Ishikawa (cell line): ENCODE data around the gene DNAH3.

ENCODE experiments used
- CEBPB ChIP-seq: IDR thresholded peaks from 2 replicates; pipeline ENCODE4 v1.6.1; 2012
- CREB1 ChIP-seq: IDR thresholded peaks from 2 replicates; pipeline ENCODE4 v1.6.1; 2012; ENCODE audit warnings: low read depth
- EGR1 ChIP-seq: IDR thresholded peaks from 2 replicates; pipeline ENCODE4 v1.6.1; 2012
- EP300 ChIP-seq: IDR thresholded peaks from 2 replicates; pipeline ENCODE4 v1.6.1; 2012; ENCODE audit warnings: borderline replicate concordance
- NFIC ChIP-seq: IDR thresholded peaks from 2 replicates; pipeline ENCODE4 v1.6.1; 2012
- RAD21 ChIP-seq: IDR thresholded peaks from 2 replicates; pipeline ENCODE4 v1.6.1; 2012; ENCODE audit warnings: low read depth
- TAF1 ChIP-seq: IDR thresholded peaks from 2 replicates; pipeline ENCODE4 v1.6.1; 2012; ENCODE audit warnings: low read depth, mild to moderate bottlenecking
- TCF12 ChIP-seq: IDR thresholded peaks from 2 replicates; pipeline ENCODE4 v1.6.1; 2012; ENCODE audit warnings: low read depth
- TEAD4 ChIP-seq: IDR thresholded peaks from 2 replicates; pipeline ENCODE4 v1.6.1; 2012
- YY1 ChIP-seq: IDR thresholded peaks from 2 replicates; pipeline ENCODE4 v1.6.1; 2012; ENCODE audit warnings: low read depth
- ZBTB7A ChIP-seq: IDR thresholded peaks from 2 replicates; pipeline ENCODE4 v1.6.1; 2012; ENCODE audit warnings: low read depth
- TF ChIP-seq, protein P1 (sequence below): IDR thresholded peaks from 2 replicates; pipeline ENCODE4 v1.6.1; 2012; ENCODE audit warnings: low read depth, mild to moderate bottlenecking
- TF ChIP-seq, protein P2 (sequence below): IDR thresholded peaks from 2 replicates; pipeline ENCODE4 v1.6.1; 2012
- TF ChIP-seq, protein P3 (sequence below): IDR thresholded peaks from 2 replicates; pipeline ENCODE4 v1.6.1; 2012

DNA sequence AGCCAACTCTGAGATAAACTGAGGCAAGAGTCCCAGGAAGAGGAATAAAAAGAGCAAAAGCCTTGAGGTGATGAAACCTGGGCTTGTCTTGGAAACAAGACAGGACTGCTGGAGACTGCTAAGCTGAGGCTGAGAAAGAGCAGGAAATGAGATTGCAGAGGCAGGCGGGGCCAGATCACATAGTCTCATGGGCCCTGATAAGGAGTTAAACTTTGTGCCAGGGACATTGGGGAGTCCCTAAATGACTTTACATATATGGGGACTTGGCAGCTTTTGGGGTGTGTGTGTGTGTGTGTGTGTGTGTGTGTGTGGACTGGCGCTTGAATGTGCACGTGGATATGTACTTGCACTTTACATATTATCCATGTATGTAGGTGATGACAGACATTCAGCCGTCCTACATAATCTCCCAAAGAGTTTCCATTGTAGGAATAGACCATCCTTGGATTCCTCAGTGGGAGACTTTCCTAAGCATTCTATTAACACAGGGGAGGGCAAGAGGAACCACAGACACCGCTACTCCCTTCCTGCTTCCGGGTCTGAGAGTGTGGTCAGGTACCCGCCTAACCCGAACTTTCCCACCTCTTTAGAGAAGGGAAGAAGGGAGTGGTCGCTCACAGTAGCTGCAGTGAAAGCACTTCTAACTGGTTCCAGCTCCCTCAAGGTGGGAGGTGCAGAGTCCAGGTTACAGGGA, 127.0 kb downstream of the DNAH3 start:
- TF ChIP-seq RAD21 (no peak), TEAD4 (no peak), TAF1 (no peak), YY1 (no peak), NFIC (no peak), CREB1 (no peak), ZBTB7A (no peak), TCF12 (no peak), EGR1 (no peak), EP300 (no peak), CEBPB (no peak)
- TF ChIP-seq, protein P1, sequence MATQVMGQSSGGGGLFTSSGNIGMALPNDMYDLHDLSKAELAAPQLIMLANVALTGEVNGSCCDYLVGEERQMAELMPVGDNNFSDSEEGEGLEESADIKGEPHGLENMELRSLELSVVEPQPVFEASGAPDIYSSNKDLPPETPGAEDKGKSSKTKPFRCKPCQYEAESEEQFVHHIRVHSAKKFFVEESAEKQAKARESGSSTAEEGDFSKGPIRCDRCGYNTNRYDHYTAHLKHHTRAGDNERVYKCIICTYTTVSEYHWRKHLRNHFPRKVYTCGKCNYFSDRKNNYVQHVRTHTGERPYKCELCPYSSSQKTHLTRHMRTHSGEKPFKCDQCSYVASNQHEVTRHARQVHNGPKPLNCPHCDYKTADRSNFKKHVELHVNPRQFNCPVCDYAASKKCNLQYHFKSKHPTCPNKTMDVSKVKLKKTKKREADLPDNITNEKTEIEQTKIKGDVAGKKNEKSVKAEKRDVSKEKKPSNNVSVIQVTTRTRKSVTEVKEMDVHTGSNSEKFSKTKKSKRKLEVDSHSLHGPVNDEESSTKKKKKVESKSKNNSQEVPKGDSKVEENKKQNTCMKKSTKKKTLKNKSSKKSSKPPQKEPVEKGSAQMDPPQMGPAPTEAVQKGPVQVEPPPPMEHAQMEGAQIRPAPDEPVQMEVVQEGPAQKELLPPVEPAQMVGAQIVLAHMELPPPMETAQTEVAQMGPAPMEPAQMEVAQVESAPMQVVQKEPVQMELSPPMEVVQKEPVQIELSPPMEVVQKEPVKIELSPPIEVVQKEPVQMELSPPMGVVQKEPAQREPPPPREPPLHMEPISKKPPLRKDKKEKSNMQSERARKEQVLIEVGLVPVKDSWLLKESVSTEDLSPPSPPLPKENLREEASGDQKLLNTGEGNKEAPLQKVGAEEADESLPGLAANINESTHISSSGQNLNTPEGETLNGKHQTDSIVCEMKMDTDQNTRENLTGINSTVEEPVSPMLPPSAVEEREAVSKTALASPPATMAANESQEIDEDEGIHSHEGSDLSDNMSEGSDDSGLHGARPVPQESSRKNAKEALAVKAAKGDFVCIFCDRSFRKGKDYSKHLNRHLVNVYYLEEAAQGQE: no peak
- TF ChIP-seq, protein P2, sequence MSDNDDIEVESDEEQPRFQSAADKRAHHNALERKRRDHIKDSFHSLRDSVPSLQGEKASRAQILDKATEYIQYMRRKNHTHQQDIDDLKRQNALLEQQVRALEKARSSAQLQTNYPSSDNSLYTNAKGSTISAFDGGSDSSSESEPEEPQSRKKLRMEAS: no peak
- TF ChIP-seq, protein P3, sequence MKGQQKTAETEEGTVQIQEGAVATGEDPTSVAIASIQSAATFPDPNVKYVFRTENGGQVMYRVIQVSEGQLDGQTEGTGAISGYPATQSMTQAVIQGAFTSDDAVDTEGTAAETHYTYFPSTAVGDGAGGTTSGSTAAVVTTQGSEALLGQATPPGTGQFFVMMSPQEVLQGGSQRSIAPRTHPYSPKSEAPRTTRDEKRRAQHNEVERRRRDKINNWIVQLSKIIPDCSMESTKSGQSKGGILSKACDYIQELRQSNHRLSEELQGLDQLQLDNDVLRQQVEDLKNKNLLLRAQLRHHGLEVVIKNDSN: no peak
